Measurements from ENCODE around the gene MFAP3.
"Not testable (repeated sequence)": the region's sequence is repeated elsewhere in the genome, so short reads cannot be mapped to it uniquely, and the experiment has no call there.

MFAP3 gene

GRCh38 chr5:154038707-154039457 is at the start of gene MFAP3, which contains the start of gene FAM114A2:
TSS of gene MFAP3 (plus strand) at chr5:154038967. CDS start at chr5:154049723, 10,756 bp downstream.
TSS of gene FAM114A2 (minus strand) at chr5:154038910. CDS start at chr5:154034953, 3,957 bp downstream.
- DNase-seq: peak; percentile 85

GRCh38 chr5:153991168-153991567 is 47.6 kb upstream of the MFAP3 start:
- no peak for DNase-seq

- no peak for DNase-seq
These were observed 40.8 kb upstream of the MFAP3 start for GRCh38 chr5:153998010-153998409.

- DNase-seq: no peak
These were observed 40.0 kb upstream of the MFAP3 start for GRCh38 chr5:153998768-153999167.

- DNase-seq: no peak
These were observed 38.8 kb upstream of the MFAP3 start for GRCh38 chr5:153999995-154000394.

GRCh38 chr5:154000703-154001102 is 38.1 kb upstream of the MFAP3 start:
- no peak for DNase-seq

- DNase-seq: no peak
These were observed 36.7 kb upstream of the MFAP3 start for GRCh38 chr5:154002093-154002492.

GRCh38 chr5:154002511-154003020 is 36.2 kb upstream of the MFAP3 start:
- no peak for DNase-seq

- DNase-seq: no peak
These were observed 33.1 kb upstream of the MFAP3 start for GRCh38 chr5:154005648-154006047.

GRCh38 chr5:154010660-154011059 is 28.1 kb upstream of the MFAP3 start:
- no peak for DNase-seq

- no peak for DNase-seq
These were observed 23.6 kb upstream of the MFAP3 start for GRCh38 chr5:154015071-154015693.

- not testable (repeated sequence) for DNase-seq
These were observed 19.8 kb upstream of the MFAP3 start for GRCh38 chr5:154018919-154019318.

GRCh38 chr5:154025951-154026350 is 12.8 kb upstream of the MFAP3 start:
- DNase-seq: no peak

- DNase-seq: no peak
These were observed 6.8 kb upstream of the MFAP3 start for GRCh38 chr5:154031937-154032489.

- no peak for DNase-seq
These were observed 3.8 kb upstream of the MFAP3 start for GRCh38 chr5:154034944-154035343.

- no peak for DNase-seq
These were observed 483 bp upstream of the MFAP3 start for GRCh38 chr5:154038261-154038706.

GRCh38 chr5:154039458-154039829 is 677 bp downstream of the MFAP3 start:
- DNase-seq: no peak

GRCh38 chr5:154042766-154043165 is 4.0 kb downstream of the MFAP3 start:
- DNase-seq: no peak

- DNase-seq: no peak
These were observed 5.3 kb downstream of the MFAP3 start for GRCh38 chr5:154044099-154044498.

- DNase-seq: no peak
These were observed 5.8 kb downstream of the MFAP3 start for GRCh38 chr5:154044581-154044980.

- no peak for DNase-seq
These were observed 7.7 kb downstream of the MFAP3 start for GRCh38 chr5:154046486-154046885.

- DNase-seq: no peak
These were observed 8.6 kb downstream of the MFAP3 start for GRCh38 chr5:154047324-154047723.

- DNase-seq: no peak
These were observed 10.9 kb downstream of the MFAP3 start for GRCh38 chr5:154049636-154050035.

GRCh38 chr5:154053468-154053867 is 14.7 kb downstream of the MFAP3 start:
- no peak for DNase-seq

All from stimulated activated CD4-positive, alpha-beta T cell treated with anti-CD3 and anti-CD28 coated beads, Interleukin-4, amount 100 ng/mL, for 1 hour (primary cell).